ENCODE results near the gene GPR62.
A peak's percentile ranks its signal among the peaks of the same experiment; 100 is the strongest.
"Not testable (repeated sequence)": the region's sequence is repeated elsewhere in the genome, so short reads cannot be mapped to it uniquely, and the experiment has no call there.

The GPR62 gene

DNA sequence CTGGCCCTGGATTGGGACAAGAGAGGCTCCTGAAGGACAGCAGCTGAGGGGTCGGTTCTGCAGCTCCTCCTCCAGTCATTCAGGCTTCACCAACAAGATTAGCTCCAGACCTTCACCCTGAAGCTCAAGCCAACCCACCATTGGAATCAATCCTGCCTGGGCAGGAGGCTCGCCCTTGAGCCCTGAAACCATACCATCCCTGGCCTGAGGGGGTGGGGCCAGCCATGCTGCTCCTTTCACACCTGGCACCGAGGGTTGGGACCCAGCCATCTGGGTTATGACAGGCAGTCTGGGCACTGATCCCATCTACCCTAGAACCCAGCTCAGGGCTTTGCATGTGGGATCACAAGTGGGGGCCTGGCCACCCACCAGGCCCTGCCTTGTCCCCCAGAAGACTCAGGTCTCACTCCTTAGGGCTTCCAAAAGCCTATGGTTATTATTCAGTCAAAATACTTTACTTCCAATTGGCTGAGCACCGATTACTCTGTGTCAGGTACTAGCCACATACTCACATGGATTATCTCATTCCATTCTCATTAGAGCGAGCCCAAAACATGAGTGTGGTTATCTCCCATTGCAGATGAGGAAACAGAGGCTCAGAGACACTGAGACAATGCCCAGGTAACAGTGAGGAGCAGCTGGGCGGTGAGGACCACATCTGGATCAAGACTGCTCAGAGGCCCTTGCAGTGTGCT, 15.6 kb downstream of the GPR62 start:
- no peak for DNase-seq (ENCODE audit: low spot score)

DNA sequence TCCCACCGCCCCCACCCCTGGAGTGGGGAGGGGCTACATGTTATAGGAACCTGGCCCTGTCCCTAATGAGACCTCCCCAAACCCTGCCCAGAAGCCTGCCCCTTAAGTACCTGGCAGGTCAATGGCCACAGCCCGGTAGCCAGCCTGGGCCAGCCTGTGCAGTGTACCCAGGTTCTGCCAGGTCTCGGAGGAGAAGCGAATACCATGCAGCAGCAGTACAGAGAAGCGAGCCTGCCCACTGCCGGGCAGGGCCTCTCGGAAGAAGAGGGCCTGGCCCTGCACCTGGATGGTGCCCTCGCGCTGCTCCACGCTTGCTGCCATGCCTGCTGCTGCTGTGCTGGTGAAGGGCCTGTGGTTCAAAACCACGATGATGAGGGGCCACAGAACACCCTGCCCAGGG, 16.2 kb downstream of the GPR62 start:
- no peak for DNase-seq (ENCODE audit: low spot score)

GRCh38 chr3:51974277-51974962, 19.2 kb downstream of the GPR62 start:
- DNase-seq (ENCODE audit: low spot score): no peak

GRCh38 chr3:51974963-51975851, 20.0 kb downstream of the GPR62 start, which contains the start of gene ABHD14A:
TSS of gene ABHD14A (plus strand) at chr3:51975064. CDS start at chr3:51975136, 72 bp downstream.
- peak; percentile 76 for DNase-seq (ENCODE audit: low spot score)

DNA sequence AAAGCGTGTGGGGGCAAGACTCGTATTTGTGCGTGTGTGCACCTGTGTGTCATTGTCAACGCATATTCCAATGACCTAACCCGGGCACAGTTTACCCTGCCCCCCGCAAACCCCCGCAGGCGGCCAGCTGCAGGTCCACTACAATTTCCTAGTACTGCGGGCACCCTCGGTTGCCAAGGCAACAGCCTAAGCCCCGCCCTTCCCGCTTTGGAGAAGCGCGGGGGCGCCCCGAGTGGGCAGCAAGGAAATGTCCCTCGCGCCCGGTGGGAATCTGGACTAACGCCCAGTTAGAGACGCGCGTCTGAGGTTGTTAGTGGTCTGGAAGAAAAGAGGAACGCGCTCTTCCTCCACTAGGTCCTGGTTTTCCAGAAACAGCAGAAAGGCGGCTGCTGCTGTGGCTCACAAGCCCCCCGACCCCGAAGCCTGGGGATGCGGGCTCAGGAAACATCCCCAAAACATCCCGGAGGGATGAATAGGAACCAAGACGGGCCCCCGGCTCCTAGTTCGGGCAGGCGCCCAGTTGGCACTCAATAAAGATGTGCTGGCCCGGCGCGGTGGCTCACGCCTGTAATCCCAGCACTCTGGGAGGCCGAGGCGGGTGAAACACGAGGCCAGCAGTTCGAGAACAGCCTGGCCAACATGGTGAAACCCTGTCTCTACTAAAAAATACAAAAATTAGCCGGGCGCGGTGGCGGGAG, 20.8 kb downstream of the GPR62 start:
- no peak for DNase-seq (ENCODE audit: low spot score)

DNA sequence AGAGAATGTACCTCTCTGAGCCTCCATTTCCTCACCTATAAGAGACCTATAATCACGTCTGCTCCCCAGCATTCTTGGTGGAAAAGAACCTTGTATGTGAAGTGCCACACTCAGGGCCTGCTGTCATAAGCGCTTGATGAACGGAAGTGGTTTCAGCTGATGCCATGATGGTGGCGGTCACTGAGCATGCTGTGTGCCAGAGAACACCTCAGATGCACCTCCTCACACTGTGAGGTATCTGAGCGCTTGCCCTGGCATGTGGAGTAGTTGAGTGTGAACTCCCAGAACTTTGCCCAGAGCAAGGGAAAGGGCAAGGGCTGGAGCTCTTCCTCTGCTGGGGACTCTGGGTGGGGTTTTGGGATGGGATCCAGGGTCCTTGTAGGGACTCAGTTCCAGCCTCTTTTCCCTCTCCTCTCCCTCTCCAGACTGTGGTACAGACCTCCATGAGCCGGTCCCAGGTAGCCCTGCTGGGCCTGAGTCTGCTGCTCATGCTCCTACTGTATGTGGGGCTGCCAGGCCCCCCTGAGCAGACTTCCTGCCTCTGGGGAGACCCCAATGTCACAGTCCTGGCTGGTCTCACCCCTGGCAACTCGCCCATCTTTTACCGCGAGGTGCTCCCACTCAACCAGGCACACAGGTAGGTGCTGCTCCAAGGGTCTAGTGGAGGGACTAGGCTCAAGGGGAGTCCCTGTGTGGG, 22.4 kb downstream of the GPR62 start:
- no peak for DNase-seq (ENCODE audit: low spot score)

DNA sequence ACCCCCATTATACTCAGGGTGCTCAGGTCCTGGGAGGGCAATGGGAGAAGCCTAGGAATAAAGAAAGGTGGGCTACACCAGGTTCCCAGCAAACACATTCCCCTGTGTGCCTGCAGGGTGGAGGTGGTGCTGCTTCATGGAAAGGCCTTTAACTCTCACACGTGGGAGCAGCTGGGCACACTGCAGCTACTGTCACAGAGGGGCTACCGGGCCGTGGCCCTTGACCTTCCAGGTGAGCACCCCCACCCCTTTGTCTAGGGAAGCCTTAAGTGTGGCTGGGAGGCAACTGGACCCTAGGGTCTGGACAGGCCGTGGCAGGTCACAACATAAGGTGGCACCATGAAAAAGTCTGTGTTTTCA, 22.9 kb downstream of the GPR62 start:
- no peak for DNase-seq (ENCODE audit: low spot score)

- DNase-seq (ENCODE audit: low spot score): no peak
Observed at GRCh38 chr3:51980253-51980652, 25.1 kb downstream of the GPR62 start.

DNA sequence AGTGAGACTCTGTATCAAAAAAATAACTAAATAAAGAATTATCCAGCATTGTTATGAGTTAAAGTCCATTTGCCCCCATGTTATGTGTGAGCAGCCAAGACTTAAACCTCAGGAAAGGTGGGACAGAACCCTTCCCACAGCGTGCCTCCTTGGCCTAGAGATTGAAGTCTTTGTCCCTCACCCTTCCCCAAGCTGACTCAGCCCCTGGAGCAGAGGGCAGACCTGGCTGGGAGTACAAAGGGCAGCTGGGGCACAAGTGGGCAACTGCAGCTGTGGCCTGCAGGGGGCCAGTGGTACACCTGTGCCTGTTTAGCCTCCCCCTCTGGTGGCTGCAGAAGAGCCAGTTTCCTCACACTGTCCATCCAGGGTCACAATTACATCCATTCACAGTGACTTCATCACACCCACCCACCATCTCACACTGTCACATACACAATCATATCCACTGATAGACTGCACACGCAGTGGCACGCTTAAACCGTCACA, 27.2 kb downstream of the GPR62 start:
- peak; percentile 86 for DNase-seq (ENCODE audit: low spot score)

DNA sequence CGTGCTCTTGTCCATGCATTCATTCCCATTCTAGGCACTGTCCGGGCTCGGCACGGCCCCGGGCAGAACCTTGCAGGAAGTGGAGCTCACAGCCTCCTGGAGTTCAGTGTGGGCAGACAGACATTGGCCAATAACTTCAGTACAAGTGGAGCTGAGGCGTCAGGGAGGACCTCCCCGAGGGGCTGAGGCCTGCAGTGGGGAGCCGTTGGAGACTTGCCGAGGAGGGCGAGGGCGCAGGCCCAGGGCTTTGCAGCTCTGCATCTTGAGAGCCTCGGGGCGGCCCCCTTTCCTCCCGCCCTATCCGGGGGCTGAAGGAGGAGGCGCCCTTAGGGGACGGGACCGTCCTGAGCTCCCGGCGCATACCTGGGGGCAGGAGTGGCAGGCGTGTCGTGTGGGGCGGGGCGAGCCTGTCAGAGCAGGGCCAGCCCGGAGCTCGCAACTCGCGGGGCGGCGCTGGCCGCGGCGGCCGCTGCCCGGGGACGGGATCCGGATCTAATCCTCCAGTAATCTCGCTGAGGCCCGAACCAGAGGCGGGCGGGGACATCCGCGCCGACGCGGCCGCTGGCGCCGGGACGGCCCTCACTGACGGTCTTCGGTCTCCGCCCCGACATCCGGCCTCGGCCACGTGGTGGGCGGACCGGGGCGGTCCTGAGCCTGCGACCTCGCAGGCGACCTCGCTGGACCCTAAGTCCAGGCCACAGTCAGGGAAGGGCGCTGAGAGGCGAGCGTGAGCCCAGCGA, 27.8 kb downstream of the GPR62 start, which contains the start of gene ACY1:
ACY1 (plus strand) TSS at position 698 of the 740 bp plus-strand sequence. CDS start 530 bp downstream, outside the sequence.
- peak; percentile 85 for DNase-seq (ENCODE audit: low spot score)

DNA sequence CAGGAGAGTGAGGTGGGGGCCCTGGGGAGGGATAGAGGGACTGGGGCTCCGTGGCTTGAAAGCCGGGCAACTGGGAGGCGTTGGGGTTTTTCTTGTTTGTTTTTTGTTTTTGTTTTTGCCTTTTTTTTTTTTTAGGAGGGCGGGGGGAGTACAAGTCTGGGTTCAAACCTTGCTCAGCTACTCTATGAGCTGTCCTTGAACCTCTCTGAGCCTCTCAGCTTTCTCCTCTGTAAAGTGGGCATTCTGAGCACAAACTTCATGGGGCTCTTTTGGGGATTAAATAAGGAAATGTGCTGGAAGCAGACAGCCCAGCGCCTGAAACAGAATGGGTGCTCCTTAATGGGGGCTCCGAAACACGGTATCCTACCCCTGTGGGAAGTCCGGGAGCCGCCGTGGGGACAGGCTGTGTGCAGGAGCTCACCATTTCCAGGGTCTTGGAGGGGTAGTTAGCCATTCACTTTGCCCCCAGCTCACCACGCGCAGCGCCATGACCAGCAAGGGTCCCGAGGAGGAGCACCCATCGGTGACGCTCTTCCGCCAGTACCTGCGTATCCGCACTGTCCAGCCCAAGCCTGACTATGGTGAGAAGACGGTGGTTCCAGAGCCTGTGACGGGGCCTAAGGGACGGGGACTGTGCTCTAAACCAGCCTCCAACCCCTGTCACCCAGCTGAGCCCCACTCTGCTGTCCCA, 28.5 kb downstream of the GPR62 start:
- no peak for DNase-seq (ENCODE audit: low spot score)

GRCh38 chr3:51984269-51984647, 29.1 kb downstream of the GPR62 start:
- no peak for DNase-seq (ENCODE audit: low spot score)

- no peak for DNase-seq (ENCODE audit: low spot score)
Observed at GRCh38 chr3:51985063-51985462, 29.9 kb downstream of the GPR62 start.

GRCh38 chr3:51986010-51986947, 31.1 kb downstream of the GPR62 start:
- no peak for DNase-seq (ENCODE audit: low spot score)

DNA sequence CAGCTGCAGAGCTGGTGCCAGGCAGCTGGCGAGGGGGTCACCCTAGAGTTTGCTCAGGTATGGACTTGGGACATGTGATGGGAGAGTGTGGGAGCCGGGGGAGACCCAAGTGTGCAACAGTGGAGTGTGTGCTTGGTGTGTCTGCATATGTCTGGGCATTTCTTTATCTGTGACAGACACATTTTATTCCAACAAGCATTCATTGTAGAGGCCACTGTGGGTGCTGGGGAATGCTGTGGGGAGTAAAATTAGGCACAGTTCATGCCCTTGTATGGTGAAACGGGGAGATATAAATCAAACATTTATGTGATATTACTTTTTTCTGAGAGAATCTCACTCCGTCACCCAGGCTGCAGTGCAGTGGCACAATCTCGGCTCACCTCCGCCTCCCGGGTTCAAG, 32.4 kb downstream of the GPR62 start:
- DNase-seq (ENCODE audit: low spot score): no peak

- no peak for DNase-seq (ENCODE audit: low spot score)
Observed at GRCh38 chr3:51988286-51989146, 33.3 kb downstream of the GPR62 start.

GRCh38 chr3:51990501-51990971, 35.4 kb downstream of the GPR62 start:
- DNase-seq (ENCODE audit: low spot score): not testable (repeated sequence)
